ENCODE results near the gene CAMK1D. TPM values are rescaled to one million over a fixed set of nuclear protein-coding genes. Genes with fewer than 3 reads are reported as not detected.

The CAMK1D gene
- total and polyA plus RNA-seq, 2 of the 8 experiments (the other 6 are each of a cell fraction or from before 2014, with no cell fraction given), result 3.5 to 10.6 TPM

GRCh38 chr10:12416344-12417050, 67.2 kb downstream of the CAMK1D start:
- H3K4me3 ChIP-seq (ENCODE audit: extremely low read depth in 1 of 4, insufficient read depth in 2 of 4, low read depth in 3 of 4, low read length in 4 of 4), result no peak overlapping the region
- H3K4me1 ChIP-seq (replicated peaks in 1 of 4; ENCODE audit: control insufficient read depth in 3 of 4, insufficient read depth in 4 of 4, low read length in 3 of 4), result no peaks in the 10 kb centered on the region
- no peak overlapping the region for H4K5ac ChIP-seq (ENCODE audit: insufficient read length, low read depth, low read length)
- H2BK12ac ChIP-seq (ENCODE audit: low read depth, low read length), result no peak overlapping the region
- H3K18ac ChIP-seq (ENCODE audit: extremely low read depth, low read length), result no peak overlapping the region
- H3K56ac ChIP-seq (replicated peaks; ENCODE audit: insufficient read length, low read depth, low read length), result no peak overlapping the region
- peaks cover 2% of the 10 kb centered on the region; the same call in 1 of the 2 replicates for H3K23me2 ChIP-seq (ENCODE audit: low read depth, low read length)
- ChIA-PET POLR2A (ENCODE audit: partially characterized antibody) (no interaction called here), CTCF (ENCODE audit: partially characterized antibody) (interaction anchor here (1.4 kb wide), 1 partner anchor 12 kb away, joined by 3 read pairs; no protein-coding TSS in a partner anchor)
- no peak overlapping the region for H3K27ac ChIP-seq (ENCODE audit: low read depth, low read length)
- WGBS, 2 experiments (ENCODE audit: extremely low coverage in 1 of 2, insufficient coverage in 1 of 2, insufficient read length in 1 of 2, insufficient replicate concordance in 2 of 2, low coverage in 1 of 2, low lambda C conversion rate in 2 of 2, missing lambda C conversion rate in 1 of 2), result 89% methylated on average over 13 of the region's 13 CpGs; no CpG with 5 or more reads in 1 of the 2 experiments
- H3K79me1 ChIP-seq (ENCODE audit: low read depth, low read length), result no peaks in the 10 kb centered on the region; the same call in 1 of the 2 replicates
- no peak overlapping the region for H2BK5ac ChIP-seq (ENCODE audit: low read depth, low read length)
- H4K8ac ChIP-seq (ENCODE audit: extremely low read depth, insufficient read depth, low read length), result no peak overlapping the region
- H2BK20ac ChIP-seq (ENCODE audit: low read length), result no peak overlapping the region
- no peaks in the 10 kb centered on the region for H3K9me3 ChIP-seq (ENCODE audit: insufficient read depth in 2 of 2, low read depth in 1 of 2, low read length in 1 of 2)
- no peaks in the 10 kb centered on the region for H4K20me1 ChIP-seq (replicated peaks in 1 of 2; ENCODE audit: control insufficient read depth in 1 of 2, insufficient read depth in 2 of 2, low read length in 2 of 2)
- no peaks in the 10 kb centered on the region for H3K79me2 ChIP-seq (ENCODE audit: control insufficient read depth in 1 of 2, insufficient read depth in 2 of 2, low read length in 2 of 2)
- H4K91ac ChIP-seq (replicated peaks; ENCODE audit: insufficient read length, low read length), result no peak overlapping the region
- H3K36me3 ChIP-seq (ENCODE audit: control insufficient read depth in 2 of 4, insufficient read depth in 4 of 4, low read length in 3 of 4), result no peaks in the 10 kb centered on the region
- no peak overlapping the region for H3K14ac ChIP-seq (ENCODE audit: insufficient read length)
- H2AFZ ChIP-seq (ENCODE audit: low read length), result no peak overlapping the region
- no peak overlapping the region for H3K4ac ChIP-seq (replicated peaks; ENCODE audit: insufficient read length, low read depth, low read length)
- FAIRE-seq, result no peak
- no peaks in the 10 kb centered on the region for H3K27me3 ChIP-seq (replicated peaks in 1 of 4; ENCODE audit: control insufficient read depth in 3 of 4, extremely low read depth in 1 of 4, insufficient read depth in 3 of 4, low read length in 3 of 4)
- H3K9ac ChIP-seq (replicated peaks in 1 of 4; ENCODE audit: extremely low read depth in 1 of 4, low read depth in 3 of 4, low read length in 3 of 4), result no peak overlapping the region
- H2BK120ac ChIP-seq (replicated peaks; ENCODE audit: low read depth, low read length), result no peak overlapping the region
- H3K4me2 ChIP-seq (ENCODE audit: insufficient read depth in 1 of 2, low read depth in 2 of 2, low read length in 2 of 2), result no peak overlapping the region
- TF ChIP-seq RAD21 (IDR thresholded peaks at IDR 0.05 in 1 of 2, conservative IDR thresholded peaks at IDR 0.05 in 1 of 2; ENCODE audit: low read depth in 2 of 2, low read length in 2 of 2) (no peak), TCF12 (IDR thresholded peaks at IDR 0.05; ENCODE audit: low read depth, low read length) (no peak), USF2 (IDR thresholded peaks at IDR 0.05; ENCODE audit: low read length) (no peak), GTF2F1 (IDR thresholded peaks at IDR 0.05; ENCODE audit: borderline replicate concordance, low read depth, low read length) (no peak)
- TF ChIP-seq, protein P1, sequence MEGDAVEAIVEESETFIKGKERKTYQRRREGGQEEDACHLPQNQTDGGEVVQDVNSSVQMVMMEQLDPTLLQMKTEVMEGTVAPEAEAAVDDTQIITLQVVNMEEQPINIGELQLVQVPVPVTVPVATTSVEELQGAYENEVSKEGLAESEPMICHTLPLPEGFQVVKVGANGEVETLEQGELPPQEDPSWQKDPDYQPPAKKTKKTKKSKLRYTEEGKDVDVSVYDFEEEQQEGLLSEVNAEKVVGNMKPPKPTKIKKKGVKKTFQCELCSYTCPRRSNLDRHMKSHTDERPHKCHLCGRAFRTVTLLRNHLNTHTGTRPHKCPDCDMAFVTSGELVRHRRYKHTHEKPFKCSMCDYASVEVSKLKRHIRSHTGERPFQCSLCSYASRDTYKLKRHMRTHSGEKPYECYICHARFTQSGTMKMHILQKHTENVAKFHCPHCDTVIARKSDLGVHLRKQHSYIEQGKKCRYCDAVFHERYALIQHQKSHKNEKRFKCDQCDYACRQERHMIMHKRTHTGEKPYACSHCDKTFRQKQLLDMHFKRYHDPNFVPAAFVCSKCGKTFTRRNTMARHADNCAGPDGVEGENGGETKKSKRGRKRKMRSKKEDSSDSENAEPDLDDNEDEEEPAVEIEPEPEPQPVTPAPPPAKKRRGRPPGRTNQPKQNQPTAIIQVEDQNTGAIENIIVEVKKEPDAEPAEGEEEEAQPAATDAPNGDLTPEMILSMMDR (IDR thresholded peaks at IDR 0.05; ENCODE audit: control extremely low read depth in 1 of 3, insufficient read depth in 1 of 3, low read depth in 1 of 3, low read length in 3 of 3), result no peak
- no peak overlapping the region for H2AK5ac ChIP-seq (ENCODE audit: low read depth, low read length)
- DNase-seq (ENCODE audit: low read depth in 1 of 2, low spot score in 2 of 2), result no peak
- H2BK15ac ChIP-seq (ENCODE audit: low read length), result no peak overlapping the region
- H3K23ac ChIP-seq (ENCODE audit: insufficient read length), result no peak overlapping the region

Measured in H1 (cell line).